GM12891 (cell line): ENCODE results near the gene NLRP14.

Experiments
- PAX5 ChIP-seq: IDR thresholded peaks from 2 replicates; pipeline ENCODE4 v1.6.1; 2011; ENCODE audit warnings: low read length, moderate library complexity, mild to moderate bottlenecking; ENCODE audit not compliant: insufficient read depth, severe bottlenecking
- POLR2A ChIP-seq: IDR thresholded peaks from 2 replicates; pipeline ENCODE4 v1.6.1; 2011; ENCODE audit warnings: low read depth, low read length, control low read depth
- POLR2AphosphoS5 ChIP-seq: IDR thresholded peaks from 2 replicates; pipeline ENCODE4 v1.6.1; 2011; ENCODE audit warnings: low read depth, low read length, control low read depth
- POU2F2 ChIP-seq: IDR thresholded peaks from 2 replicates; pipeline ENCODE4 v1.6.1; 2011; ENCODE audit warnings: low read depth, mild to moderate bottlenecking, control low read depth, low read length, moderate library complexity
- SPI1 ChIP-seq: IDR thresholded peaks from 2 replicates; pipeline ENCODE4 v1.6.1; 2011; ENCODE audit warnings: low read depth, low read length, control low read depth
- TAF1 ChIP-seq: IDR thresholded peaks from 2 replicates; pipeline ENCODE4 v1.6.1; 2011; ENCODE audit warnings: low read depth, low read length, control low read depth

GRCh38 chr11:7062534-7062933 lies 42.3 kb downstream of the NLRP14 start:
- TF ChIP-seq POLR2AphosphoS5 (no peak), POLR2A (no peak), SPI1 (no peak), TAF1 (no peak), POU2F2 (no peak), PAX5 (no peak)
